ENCODE data around the gene CX3CL1.
"Not testable (repeated sequence)": the region's sequence is repeated elsewhere in the genome, so short reads cannot be mapped to it uniquely, and the experiment has no call there.

The CX3CL1 gene

DNA sequence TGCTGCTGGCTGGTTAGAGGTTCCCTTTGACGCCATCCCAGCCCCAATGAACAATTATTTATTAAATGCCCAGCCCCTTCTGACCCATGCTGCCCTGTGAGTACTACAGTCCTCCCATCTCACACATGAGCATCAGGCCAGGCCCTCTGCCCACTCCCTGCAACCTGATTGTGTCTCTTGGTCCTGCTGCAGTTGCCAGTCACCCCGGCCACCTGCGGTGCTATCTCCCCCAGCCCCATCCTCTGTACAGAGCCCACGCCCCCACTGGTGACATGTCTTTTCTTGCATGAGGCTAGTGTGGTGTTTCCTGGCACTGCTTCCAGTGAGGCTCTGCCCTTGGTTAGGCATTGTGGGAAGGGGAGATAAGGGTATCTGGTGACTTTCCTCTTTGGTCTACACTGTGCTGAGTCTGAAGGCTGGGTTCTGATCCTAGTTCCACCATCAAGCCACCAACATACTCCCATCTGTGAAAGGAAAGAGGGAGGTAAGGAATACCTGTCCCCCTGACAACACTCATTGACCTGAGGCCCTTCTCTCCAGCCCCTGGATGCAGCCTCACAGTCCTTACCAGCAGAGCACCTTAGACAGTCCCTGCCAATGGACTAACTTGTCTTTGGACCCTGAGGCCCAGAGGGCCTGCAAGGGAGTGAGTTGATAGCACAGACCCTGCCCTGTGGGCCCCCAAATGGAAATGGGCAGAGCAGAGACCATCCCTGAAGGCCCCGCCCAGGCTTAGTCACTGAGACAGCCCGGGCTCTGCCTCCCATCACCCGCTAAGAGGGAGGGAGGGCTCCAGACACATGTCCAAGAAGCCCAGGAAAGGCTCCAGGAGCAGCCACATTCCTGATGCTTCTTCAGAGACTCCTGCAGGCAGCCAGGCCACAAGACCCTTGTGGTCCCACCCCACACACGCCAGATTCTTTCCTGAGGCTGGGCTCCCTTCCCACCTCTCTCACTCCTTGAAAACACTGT, 11.3 kb downstream of the CX3CL1 start:
- DNase-seq, result no peak

DNA sequence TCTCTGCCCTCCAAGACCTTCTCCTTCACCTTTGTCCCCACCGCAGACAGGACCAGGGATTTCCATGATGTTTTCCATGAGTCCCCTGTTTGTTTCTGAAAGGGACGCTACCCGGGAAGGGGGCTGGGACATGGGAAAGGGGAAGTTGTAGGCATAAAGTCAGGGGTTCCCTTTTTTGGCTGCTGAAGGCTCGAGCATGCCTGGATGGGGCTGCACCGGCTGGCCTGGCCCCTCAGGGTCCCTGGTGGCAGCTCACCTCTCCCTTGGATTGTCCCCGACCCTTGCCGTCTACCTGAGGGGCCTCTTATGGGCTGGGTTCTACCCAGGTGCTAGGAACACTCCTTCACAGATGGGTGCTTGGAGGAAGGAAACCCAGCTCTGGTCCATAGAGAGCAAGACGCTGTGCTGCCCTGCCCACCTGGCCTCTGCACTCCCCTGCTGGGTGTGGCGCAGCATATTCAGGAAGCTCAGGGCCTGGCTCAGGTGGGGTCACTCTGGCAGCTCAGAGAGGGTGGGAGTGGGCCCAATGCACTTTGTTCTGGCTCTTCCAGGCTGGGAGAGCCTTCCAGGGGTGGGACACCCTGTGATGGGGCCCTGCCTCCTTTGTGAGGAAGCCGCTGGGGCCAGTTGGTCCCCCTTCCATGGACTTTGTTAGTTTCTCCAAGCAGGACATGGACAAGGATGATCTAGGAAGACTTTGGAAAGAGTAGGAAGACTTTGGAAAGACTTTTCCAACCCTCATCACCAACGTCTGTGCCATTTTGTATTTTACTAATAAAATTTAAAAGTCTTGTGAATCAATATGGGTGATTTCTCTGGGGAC, 12.2 kb downstream of the CX3CL1 start:
- no peak for DNase-seq

DNA sequence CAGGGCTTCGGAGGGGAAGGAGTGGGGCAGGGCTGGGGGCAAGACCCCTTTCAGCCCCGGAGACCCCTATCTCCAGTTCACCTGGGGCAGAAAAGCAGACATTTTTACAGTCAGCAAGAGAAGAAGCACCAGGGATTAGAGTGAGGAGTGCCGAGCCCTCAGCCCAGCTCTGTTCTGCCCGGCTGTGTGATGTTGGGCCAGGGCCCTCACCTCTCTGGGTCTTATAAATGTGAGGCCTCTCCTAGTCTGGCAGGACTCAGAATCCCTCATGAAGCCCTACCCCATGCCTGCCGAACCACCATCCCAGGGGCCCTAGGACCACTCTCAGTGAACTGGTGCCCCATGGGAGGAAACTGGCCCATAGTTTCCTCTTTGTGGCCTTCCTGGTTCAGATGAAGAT, 12.8 kb downstream of the CX3CL1 start:
- DNase-seq, result no peak

DNA sequence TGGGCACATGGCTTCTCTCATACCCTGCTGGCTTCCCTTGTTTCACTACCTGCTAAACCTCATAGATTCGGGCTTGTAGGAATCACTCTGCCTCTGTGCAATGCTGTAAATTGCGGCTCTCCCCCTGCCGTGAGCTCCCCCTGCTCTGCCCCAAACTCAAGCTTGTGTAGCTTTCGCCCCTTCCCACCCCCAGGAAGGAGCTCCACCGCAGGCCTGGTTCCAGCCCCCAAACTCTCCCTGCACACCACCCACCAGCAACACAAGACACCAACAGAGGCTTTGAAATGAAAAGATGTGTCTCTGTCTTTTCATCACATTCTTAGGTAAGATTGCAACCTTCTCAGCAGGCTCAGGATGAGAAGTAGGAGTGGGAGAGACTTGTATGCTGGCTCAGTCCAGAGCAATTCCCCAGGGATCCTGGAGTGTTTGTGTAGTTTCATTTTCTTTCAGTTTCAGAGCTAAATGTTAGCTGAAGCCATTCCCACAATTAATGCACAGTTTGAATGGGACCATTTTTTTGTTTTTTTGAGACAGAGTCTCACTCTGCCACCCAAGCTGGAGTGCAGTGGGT, 14.2 kb downstream of the CX3CL1 start:
- no peak for DNase-seq

DNA sequence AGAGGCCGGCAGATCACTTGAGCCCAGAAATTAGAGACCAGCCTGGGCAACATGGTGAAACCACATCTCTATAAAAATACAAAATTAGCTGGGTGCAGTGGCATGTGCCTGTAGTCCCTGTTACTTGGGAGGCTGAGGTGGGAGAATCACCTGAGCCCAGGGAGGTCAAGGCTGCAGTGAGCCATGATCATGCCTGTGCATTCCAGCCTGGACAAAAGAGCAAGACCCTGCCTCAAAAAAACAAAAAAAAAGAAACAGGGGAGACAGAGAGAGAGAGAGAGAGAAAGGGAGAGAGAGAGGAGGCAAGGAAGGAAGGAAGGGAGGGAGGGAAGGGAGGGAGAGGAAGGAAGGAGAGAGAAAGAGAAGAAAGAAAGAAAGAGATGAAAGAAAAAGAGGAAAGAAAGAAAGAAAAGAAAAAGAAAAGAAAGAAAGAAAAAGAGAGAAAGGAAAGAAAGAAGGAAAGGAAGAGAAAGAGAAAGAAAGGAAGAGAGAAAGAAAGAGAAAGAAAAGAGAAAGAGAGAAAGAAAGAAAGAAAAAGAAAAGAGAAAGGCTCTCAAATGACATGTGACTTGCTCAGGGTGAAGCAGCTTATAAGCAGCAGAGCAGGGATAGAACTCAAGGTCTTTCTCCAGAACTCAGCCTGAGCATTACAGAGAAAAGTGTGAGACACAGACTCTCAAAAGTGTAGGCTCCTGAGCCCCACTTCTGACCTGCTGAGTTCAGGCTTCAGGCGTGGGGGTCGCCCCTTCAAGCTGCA, 15.5 kb downstream of the CX3CL1 start:
- no peak for DNase-seq

DNA sequence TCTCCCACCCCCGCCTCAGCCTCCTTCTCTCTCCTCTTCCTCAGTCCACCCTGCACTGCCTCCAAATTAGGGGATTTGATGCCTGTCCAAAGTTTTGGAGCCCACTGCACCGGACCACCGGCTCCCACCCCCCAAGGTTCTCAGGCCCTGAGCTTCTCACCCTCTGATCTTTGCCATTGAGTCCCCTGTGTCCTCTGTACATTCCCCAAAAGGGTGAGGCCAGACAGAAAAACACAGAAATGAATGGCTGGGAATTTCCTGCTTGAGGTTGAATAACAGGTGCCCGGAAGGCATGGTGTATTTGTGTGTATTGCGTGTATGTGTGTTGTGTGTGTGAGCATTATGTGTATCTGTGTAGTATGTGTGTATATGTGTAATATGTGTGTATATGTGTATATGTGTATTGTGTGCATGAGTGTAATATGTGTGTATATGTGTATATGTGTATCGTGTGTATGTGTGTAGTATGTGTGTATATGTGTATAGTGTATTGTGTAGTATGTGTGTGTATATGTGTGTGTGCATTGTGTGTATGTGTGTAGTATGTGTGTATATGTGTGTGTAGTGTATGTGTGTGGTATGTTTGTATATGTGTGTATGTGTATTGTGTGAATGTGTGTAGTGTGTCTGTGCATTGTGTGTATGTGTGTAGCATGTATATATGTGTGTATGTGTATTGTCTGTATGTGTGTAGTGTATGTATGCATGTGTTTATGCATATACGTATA, 16.2 kb downstream of the CX3CL1 start:
- no peak for DNase-seq

DNA sequence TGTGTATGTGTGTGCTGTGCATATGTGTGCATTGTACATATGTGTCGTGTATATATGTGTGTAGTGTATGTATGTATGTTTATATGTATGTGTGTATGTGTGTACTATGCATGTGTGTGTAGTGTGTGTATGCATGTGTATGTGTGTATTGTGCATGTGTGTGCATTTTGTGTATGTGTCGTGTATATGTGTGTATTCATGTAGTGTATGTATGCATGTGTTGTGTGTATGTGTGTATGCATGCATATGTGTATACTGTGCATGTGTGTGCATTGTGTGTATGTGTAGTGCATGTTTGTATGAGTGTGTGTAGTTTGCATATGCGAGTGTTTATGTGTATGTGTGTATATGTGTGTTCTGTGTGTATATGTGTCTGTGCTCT, 16.8 kb downstream of the CX3CL1 start:
- DNase-seq, result no peak

DNA sequence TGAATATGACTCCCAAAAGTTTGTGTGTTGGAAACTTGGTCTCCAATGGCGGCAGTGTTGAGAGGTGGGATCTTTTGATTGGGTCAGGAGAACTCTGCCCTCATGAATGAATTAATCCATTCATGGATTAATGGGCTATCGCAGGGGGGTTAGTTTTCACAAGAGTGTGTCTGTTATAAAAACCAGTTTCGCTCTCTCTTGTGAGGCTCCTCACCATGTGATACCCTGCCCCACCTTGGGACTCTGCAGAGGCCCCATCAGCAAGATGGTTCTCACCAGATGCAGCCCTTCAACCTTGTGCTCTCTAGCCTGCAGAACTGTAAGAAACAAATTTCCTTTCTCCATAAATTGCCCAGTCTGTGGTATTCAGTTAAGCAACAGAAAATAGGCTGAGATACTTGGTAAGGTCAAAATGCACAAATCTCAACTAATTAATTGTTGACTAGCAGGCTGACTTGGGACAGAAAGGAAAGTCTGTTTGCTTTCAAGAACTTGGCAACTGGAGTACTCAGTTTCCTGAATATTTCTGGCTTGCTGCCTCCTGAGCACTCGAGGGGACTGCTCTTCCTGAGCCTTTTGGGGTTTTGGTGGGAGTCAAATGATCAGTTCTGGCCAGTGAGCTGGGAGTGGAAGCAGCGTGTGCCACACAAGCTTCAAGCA, 18.5 kb downstream of the CX3CL1 start:
- DNase-seq, result no peak

DNA sequence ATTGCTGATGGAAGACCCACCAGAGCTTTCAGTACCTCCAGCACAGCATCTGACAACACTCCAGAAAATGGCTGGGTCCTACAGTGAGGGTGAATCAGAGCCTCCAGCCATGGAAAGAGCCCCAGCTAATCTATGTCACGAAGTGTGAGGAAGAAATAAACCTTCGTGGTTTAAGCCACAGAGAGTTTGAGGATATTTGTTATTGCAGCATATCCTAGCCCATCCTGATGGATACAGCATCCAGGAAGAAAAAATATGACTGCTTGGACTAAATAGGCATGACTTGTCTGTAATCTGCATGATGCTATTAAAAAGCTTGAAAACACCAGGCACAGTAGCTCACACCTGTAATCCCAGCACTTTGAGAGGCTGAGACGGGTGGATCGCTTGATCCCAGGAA, 19.0 kb downstream of the CX3CL1 start:
- no peak for DNase-seq

DNA sequence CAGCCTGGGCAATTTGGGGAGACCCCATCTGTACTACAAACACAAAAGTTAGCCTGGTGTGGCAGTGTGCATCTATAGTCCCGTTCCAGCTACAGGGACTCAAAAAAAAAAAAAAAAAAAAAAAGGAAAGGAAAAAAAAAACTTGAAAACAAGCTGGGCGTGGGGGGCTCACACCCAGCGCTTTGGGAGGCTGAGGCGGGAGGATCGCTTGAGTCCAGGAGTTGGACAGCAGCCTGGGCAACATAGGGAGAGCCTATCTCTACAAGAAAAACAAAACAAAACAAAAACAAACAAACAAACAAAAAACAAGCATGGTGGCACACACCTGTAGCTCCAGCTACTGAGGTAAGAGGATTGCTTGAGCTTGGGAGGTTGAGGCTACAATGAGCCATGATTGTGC, 19.4 kb downstream of the CX3CL1 start:
- no peak for DNase-seq

DNA sequence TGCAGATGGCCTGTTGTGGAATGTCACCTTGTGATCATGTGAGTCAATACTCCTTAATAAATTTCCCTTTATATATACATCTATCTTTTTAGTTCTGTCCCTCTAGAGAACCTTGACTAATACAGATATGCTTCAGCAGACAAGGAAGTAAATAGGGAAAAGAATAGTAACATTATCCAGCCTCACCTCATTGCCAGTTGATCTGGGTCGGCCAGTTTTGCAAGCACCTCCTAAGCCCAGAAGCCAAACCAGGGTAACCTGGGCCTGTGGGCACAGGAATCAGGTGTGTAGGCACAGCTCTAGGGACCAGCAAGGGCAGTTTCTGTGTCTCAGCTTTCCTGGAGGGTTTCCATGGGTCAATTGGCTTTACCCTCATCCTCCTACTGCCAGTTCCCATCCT, 20.4 kb downstream of the CX3CL1 start:
- no peak for DNase-seq

DNA sequence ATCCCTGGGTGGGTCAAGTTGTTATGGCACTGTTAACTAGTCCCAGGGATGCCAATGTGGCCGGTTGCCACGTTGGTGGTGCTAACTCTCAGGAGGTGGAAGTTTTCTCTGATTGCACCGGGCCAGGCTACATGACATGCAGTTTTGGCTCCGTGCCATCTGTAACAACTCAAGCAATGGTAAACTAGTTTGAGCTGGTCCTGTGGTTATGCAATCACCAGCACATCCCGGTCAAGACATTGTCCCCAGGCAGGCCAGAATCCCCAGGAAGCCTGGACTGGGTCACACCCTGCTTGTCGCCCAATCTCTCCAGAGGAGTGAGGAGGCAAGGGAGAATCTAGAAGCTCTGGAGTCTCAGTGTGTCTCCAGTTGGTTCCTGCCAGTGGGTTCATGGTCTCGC, 22.2 kb downstream of the CX3CL1 start:
- no peak for DNase-seq

DNA sequence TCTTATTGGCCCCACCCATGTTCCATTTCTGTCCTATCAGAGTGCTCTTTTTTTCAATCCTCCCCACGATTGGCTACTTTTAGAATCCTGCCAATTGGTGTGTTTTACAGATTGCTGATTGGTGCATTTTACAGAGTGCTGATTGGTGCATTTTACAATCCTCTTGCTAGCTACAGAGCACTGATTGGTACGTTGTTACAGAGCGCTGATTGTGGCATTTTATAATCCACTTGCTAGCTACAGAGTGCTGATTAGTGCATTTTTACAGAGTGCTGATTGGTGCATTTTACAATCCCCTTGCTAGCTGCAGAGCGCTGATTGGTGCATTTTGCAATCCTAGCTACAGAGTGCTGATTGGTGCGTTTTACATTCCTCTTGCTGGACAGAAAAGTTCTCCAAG, 22.7 kb downstream of the CX3CL1 start:
- no peak for DNase-seq

DNA sequence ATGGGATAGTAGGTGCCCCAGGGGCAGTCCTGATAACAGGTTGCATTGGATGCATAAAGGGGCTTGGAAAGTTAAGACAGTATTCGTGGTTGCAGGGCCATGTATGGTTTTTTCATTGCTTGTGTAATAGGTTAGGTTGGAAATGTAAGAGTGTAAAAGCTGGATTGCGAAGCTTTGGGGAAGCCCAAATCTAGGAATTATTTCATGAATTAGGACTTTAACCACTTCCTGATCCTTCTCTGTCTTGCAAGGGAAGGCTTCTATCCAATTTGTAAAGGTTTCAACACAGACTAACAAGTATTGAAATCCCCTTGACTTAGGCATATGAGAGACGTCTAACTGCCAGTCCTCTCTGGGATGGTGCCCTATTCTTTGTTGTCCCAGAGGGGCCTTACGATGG, 24.5 kb downstream of the CX3CL1 start:
- DNase-seq, result no peak

DNA sequence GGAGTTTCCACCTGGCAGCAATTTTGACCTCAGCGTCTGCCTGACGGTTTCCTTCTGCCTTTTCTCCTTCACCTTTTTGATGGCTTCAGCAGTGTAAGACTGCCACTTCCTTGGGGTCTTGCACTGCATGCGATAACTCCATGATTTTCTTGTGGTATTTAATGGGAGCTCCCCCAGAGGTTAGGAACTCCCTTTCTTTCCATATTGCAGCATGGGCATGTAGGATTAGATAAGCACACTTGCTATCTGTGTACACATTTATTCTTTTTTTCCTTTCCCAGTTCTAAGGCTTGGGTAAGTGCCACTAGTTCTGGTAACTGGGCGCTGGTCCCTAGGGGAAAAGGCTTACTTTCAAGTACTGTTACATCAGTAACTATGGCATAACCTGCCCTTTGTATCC, 25.2 kb downstream of the CX3CL1 start:
- not testable (repeated sequence) for DNase-seq

DNA sequence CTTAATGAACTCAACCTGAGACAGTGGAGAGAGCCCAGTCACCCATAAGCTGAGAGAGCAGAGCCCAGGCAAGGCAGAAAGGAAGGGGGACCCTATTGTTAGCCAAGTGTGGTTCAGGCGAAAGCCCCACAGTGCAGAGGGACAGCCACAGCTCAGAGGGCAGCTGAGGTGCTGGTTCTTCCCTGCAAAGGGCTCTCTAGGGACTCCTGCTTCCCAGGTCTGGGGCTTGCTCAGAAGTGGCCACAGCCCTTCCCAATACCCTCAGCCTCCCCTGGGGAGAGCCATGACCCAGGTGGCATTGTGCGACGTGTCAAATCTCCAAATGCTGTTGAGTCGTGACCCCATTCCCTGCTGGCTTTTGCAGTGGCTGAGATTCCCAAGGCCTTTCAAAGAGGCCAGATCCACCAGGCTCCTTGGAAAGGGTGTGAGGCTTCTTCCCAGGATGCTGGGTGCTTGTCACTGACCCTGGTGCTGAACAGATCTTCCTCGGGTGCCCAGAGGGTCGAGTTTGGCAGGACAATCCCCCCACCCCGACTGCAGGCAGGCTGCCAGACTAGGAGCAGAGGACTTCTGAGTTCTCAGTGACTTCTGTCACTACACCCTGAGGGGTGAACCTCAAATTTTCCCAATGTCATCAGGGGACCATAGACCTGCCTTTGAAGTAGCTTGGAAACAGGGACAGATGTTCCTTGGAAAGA, 29.8 kb downstream of the CX3CL1 start:
- no peak for DNase-seq

DNA sequence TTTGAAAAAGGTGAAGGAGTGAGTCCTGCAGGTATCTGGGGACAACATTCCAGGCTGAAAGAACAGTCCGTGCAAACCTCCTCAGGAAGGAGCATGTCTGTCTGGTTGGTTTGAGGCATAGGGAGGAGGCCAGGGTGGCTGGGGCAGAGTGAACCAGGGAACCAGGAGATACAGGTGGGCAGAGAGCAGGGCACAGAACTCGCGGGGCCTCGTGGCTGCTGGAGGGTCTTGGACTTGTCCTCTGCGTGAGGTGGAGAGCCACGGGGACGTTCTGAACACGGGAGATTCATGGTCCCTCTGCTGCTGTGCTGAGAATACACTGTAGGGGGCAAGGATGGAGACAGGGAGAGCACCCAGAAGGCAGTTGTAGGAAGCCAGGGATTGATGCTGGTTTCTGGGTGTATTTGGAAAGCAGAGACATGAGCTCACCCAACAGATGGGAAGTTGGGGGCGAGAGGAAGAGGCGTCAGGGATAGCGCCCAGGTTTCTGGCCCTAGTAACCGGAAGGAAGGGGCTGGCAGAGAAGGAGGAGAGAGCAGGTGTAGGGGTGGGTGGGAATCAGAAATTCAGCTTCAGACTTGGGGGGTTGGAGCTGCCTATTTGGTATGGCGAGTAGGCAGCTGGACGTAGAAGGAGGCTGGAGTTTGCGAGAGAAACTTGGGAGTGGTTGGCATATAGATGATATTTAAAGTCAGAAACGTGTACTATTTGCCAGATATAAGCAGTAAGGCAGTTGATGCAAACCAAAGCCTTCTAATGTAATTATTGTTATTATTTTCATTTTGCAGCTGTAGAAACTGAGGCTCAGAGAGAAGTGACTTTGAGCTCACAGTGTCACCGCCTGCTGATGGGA, 31.9 kb downstream of the CX3CL1 start, which contains the start of gene CCL17:
Gene CCL17, plus strand, starts transcription at position 803 of the 853 bp plus-strand sequence. CDS start 9,166 bp downstream, outside the sequence.
- DNase-seq, result no peak

DNA sequence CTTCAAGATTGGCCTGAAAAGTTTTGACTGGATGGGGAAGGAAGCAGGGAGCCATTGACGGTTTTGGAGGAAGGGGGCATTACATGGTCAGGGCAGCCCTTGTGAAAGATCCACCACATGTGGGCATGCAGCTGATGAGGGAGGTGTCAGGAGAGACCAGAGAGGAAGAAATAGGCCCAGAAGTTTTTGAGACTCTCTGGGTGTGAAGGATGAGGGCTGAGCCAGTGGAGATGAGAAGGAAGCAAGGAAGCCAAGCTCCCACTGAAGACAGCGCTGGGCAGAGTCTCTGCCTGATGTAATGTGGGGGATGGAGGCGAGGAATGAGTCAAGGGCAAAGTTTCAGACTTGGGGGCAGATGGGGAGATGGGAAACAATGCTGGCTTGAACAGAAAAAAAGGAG, 32.8 kb downstream of the CX3CL1 start:
- no peak for DNase-seq

DNA sequence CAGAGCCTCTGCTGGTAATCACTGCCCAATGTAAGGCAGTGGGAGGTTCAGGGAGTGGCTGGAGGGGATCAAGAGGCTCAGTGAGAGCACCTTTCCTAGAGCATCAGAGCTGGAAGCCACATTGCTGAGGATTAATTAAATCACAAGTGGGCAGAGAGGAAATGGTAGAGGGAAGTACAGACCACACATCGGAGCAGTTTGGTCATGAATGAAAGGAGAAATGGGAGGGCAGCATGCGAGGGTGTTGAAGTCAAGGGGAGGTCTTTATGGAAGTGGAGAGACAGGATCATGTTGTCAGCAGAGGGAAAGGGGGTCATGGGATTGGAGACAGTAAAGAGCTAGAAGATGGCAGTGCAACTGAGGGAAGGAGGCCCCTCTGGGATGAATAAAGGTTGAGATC, 34.6 kb downstream of the CX3CL1 start:
- DNase-seq, result no peak

All from SIG-M5 (cell line).